IPS-NIHi7 (cell line): ENCODE measurements around the gene HIVEP1.
"Not testable (repeated sequence)": the region's sequence is repeated elsewhere in the genome, so short reads cannot be mapped to it uniquely, and the experiment has no call there.

Experiments used
- DNase-seq: peaks from one replicate; pipeline ENCODE4 v3.0.0; 2012; ENCODE audit warnings: mixed read lengths; ENCODE audit errors: extremely low spot score

HIVEP1 gene

DNA sequence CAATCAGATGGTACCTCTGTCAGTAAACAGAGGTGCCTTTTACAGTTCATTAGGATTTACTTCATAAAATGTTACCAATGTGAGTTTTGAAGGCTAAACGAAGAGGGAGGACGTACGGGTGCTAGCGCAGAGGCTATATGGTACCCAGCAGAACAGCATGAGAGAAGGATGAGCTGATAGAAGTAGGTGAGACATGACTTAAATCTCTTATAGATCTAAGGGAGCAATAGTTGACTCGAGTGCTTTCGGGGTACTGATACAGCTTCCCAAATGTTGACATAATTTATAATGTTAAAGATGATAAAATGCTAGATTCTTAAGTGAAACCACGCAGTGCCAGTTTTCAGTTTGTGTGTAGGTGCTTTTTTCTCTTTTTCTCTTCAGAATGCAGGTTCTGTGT lies 72.6 kb downstream of the HIVEP1 start:
- no peak for DNase-seq

DNA sequence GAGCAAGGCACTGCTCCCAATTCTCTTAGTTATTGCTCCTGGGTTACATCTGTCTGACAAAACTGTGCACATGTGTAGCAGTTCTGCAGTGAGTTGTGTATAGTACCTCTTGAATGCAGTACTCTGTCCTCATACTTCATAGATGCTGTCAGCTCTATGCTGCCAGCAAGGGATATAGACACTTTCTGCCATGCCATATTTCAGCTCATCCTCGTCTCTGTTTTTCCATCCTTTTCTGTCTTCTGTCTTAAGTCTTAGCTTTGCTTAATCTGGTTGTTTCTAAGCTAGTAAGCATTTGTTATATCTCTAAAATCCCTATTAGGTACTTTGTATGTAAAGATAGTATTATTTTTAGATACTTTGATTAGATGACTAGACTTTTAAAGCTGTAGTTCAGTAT lies 76.4 kb downstream of the HIVEP1 start:
- DNase-seq: no peak

DNA sequence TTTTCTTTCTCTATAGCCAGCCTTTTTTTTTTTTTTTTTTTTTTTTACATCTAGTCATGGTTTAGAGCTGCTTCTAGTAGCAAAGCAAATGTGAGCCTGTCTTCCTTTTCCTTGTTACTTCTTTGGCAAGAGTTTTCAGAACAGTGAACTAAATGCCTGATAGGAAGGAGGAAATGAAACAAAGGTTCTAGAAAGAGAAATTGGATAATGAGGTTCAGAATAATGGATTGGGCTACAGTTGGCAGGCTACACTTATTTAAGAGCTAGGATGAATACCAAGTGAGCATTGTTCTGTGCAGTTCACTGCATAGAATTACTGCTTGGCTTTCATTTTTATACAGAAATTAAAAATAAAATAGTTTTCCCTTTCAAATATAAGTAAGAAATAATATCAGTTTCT lies 78.6 kb downstream of the HIVEP1 start:
- DNase-seq: no peak

DNA sequence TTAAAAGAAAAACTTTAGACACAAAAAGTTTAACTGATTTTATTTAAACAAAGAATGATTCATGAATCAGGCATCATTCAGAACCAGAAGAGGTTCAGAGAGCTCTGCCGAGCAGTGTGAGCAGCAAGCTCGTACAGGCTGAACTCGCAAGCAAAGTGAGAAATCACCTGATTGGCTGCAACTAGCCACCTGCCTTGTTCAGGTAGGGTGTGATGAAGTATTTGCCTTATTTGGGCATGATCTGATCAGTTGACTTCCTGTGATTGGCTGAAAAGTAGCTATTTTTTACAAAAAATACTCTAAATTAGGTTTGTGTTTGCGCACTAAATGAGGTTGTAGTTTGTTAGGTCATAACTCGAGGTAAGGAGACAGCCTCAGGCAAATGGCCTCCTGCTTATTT lies 80.7 kb downstream of the HIVEP1 start:
- no peak for DNase-seq

DNA sequence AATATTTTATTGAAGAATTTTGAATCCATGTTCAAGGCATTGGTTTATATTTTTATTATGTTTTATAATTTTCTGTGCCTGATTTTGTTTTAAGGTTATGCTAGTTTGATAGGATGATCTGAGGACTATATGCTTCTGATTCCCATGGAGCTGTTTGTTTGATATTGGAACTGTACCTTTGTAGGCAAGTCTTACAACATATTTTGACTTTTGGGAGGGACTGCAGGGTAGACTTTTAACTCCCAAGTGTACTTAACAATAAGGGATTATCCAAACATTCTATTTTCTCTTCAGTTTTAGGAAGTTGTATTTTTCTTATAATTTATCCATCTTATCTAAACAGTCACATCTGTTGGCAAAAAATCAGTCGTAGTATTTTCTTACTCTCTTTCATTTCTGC lies 82.6 kb downstream of the HIVEP1 start:
- DNase-seq: no peak

DNA sequence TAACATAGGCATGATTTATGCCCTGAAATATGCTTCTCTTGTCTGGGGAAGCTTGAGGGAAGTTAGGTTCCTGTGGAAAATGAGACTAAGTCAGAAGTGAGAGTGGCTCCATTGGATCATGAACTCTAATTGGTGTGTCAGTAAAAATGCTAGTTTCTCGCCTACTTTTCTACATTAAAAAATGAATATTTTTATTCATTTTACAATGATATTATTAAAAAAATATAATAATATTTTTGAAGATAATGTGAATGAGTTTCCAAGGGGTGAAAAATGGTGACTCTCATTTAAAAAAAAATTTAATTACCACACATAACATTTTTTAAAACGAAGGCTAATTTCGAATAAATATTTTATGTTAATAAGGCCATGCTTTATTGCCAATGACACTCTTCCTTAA lies 84.2 kb downstream of the HIVEP1 start:
- no peak for DNase-seq

DNA sequence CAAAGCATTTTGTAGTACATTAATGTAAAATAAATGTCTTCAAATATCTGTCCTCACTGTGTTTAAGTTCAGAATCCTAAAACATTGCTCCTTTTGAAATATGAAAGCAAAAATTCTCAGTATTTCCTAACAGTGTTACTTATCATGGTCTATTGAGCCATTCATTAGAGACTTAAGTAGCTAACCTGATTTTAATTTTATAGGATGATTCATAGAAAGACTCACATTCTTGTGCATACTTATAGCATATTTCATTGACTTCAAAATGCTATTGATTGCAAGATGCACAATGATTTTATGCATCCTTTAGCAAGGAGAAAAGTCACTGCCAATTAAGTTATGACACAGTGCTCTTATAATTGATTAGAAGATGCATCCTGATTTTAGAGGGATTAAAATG lies 85.7 kb downstream of the HIVEP1 start:
- DNase-seq: no peak

DNA sequence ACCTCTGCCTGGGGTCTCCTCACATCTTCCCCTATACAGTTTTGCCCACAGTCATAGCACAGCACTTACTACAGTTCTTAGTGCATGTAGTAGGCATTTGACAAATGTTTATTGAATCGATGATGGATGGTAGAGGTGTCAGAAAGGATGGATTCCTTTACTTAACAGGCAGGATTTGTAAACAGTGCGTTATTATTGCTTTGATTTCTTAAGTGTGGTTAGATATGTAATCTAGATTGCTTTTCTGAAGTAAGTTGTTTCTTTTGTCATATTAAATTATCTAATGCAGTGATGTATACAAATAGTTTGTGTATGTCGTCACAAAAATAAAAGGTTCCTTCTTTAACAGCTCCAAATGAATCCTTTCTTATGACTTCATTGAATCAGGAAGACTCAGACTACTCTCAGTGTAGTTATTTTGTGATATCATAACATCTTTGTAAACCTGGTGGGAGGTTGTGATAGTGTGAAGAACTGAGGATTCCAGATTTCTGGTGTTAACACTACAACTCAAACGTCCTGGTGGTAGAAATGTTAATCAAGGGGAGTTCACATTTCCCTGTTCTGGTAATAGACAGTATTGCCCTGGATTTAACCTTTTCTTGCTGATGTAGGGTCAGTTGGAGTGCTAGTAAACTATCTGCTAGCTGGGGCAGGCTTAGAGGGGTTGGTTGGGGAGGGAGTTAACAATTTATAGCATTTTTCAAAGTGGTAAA lies 87.7 kb downstream of the HIVEP1 start:
- no peak for DNase-seq

DNA sequence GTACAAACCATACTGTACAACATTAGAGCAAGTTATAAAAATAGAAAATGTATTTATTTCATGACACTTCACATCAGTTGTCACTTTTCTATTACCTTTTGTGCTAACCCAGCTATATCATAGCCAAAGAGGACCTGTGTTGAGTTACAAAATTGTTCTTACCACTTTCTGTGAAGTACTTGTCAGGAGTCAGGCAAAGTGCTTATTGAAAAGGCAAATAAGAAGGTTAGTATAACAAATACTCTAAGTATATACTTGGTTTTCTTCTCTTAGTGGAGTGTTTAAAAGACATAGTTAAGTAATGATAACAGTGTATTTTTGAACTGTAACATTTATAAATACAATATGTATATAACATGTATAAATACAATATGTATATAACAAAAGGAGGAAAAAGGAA lies 88.9 kb downstream of the HIVEP1 start:
- DNase-seq: no peak

DNA sequence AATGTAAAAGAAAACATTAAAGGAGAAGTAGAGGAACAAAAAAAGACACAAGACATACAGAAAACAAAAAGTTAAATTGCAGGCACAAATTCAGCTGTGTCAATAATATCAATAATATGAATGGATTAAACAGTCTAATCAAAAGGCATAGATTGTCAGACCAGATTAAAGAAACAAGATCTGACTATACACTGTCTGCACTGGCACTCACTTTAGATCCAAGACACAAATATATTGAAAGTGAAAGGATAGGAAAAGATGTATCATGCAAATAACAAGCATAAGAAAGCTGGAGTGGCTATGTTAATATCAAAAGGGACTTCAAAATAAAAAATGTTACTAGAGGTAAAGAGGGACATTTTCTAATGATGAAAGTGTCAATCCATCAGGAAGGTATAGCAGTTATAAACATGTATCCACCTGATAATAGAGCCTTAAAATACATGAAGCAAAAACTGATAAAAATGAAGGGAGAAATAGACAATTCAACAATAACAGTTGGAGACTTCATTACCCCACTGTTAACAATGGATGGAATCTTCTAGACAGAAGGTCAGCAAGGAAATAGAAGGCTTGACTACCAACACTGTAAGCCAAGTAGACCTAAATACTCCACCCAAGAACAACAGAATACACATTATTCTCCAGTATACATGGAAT lies 89.7 kb downstream of the HIVEP1 start:
- DNase-seq: no peak

DNA sequence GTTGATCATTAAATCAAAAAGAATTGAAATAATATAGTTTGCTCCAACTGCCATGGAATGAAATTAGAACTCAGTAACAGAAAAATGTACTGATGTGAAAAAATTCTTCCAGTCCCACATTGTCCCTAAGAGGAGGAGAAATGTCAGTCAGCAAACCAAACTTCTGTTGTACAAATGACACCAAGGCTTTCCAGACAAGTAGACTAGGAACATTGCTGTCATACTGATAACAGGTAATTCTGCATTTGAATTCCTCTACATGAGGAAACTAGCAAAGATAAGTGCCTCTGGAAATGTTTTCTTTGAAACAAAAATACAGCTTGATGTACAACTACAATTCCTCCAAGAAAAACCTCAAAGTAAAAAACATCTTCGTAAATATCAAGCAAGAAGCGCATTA lies 90.2 kb downstream of the HIVEP1 start:
- no peak for DNase-seq

DNA sequence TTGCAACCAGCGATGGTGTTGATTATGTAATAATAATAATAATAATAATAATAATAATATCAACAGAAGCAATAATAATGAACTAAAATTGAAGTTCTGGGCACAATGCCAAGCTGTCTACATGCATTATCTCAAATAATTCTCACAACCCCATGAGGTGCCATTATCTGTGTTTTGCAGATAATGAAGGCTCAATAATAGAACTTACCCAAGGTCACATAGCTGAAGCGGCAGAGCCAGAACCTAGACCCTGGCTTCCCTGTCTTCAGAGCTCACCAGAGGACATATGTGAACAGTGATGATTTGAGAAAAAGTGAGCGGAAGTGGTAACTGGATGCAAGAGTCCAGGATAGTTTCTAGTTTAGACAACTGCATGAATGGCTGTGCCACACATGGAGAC lies 91.0 kb downstream of the HIVEP1 start:
- DNase-seq: no peak

DNA sequence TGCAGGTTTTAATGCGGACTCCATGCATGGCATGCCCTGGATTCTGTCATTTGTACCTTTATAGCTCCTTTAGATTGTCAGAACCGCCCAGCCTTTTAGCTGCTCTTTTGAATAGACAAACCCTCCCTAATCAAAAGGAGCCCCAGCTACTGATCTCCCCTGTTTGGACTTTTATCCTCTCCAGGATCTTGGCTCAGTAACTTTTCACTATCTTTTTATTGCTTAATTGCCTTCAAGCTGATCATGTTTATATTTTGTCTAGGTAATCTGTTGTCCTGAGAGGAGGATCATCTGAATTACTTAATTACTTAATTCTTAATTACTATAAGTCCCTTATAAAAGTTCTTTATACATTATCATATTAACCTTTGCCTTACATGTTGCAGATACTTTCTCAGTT lies 93.2 kb downstream of the HIVEP1 start:
- DNase-seq: no peak

DNA sequence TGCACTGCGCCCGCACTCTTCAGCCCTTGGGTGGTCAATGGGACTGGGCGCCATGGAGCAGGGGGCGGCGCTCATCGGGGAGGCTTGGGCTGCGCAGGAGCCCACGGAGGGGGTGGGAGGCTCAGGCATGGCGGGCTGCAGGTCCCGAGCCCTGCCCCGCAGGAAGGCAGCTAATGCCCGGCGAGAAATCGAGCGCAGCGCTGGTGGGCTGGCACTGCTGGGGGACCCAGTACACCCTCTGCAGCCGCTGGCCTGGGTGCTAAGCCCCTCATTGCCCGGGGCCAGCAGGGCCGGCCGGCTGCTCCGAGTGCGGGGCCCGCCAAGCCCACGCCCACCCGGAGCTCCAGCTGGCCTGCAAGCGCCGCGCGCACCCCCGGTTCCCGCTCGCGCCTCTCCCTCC lies 96.3 kb downstream of the HIVEP1 start:
- DNase-seq: not testable (repeated sequence)

DNA sequence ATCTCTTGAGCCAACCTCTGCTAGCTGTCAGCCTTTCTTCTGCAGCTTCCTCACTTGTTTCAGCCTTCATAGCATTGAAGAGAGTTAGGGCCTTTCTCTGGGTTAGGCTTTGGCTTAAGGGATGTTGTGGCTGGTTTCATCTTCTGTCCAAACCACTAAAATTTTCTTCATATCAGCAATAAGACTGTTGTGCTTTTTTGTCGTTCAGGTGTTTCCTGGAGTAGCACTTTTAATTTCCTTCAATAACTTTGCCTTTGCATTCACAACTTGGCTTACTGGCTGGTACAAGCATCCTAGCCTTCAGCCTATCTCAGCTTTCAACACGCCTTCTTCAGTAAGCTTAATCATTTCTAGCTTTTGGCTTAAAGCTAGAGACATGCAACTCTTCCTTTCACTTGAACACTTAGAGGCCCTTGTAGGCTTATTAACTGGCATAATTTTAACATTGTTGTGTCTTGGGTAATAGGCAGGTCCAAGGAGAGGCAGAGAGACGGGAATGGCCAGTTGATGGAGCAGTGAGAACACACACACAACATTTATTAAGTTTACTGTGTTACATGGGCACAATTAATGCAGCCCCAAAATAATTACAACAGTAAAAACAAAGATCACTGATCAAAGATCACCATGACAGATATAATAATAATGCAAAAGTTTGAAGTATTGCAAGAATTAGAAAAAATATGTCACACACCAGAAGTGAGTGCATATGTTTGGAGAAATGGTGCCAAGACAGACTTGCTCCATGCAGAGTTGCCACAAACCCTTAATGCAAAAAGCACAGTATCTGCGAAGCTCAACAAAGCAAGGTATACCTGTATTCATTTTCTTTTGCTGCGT lies 98.6 kb downstream of the HIVEP1 start:
- no peak for DNase-seq

DNA sequence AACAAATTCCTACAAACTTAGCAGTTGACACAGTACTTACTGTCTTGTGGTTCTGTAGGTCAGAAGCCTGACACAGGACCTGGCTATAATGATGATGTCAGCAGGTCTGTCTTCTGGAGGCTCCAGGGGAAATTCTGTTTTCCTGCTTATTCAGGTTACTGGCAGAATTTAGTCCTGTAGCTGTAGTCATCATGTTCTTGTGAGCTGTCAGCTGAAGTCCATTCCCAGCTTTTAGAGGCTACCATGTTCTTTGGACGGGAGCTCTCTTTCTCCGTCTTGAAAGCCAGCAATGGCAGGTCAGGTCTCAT lies 99.2 kb downstream of the HIVEP1 start:
- no peak for DNase-seq

DNA sequence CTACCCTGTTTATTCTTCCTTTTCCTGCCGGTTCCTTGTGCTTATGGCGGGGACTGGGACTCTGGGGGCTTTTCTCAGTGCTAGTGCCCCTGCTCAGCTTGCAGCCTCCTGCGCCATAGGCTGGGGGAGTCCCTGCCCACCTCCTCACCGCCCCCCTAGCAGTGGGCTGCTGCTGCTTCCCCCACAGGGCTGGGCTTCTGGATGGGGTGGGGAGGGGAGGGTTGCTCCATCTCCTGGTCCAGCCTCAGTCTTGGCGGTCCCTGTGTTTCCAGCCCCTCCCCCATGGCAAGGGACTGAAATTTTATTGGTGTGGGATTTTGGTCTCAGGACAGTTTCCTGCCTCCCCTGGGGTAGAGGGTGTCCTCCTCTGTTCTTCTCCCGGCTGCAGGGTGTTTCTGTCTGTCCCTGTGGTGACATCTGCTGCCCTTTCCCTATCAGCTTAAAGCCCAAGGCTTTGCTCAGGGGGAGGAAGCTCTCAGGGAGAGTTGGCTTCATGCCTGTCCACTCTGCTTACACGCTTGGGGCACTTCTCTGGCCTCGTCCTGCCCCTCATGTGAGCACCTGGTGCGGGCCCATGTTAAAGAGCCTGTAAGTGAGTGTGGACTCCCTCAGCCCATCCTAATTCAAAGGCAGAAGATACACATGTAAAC lies 100.6 kb downstream of the HIVEP1 start:
- DNase-seq: no peak

DNA sequence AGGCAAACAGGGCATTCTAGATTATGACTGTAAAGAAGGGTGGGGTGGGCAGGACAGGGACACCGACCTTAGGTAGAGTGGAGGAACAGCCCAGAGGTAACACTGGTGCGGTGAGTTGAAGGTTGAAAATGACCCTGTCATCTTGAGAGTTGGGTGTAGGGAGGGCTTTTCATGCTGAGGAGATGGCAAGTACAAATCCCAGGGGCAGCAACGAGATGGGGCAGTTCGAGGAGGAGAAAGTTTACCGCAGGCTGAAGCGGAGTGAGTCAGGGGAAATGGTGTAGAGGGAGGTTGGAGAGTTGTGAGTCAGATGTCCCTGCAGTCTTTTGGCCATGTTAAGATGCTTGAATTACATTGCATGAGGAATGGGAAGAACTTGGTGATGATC lies 101.1 kb downstream of the HIVEP1 start:
- DNase-seq: no peak

DNA sequence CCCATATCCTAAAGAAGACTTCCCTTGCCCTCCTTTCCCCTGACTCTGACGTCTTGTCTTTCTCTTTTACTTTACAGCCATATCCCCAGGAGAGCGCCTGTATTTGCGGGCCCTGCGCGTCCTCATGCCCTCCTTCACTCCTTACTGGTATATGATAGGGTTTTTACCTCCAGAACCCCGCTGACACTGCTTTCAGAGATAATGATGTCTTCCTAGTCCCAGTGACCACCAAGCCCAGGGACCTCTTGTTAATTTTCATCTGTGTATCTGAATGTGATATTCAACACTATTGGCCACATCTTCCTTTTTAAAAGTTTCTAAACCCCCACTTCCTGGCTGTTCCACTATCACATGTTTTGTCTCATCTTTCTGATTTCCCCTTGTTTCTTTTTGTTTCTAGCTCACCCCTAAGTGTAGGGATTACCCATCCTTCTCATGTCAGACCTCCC lies 102.0 kb downstream of the HIVEP1 start:
- DNase-seq: no peak

DNA sequence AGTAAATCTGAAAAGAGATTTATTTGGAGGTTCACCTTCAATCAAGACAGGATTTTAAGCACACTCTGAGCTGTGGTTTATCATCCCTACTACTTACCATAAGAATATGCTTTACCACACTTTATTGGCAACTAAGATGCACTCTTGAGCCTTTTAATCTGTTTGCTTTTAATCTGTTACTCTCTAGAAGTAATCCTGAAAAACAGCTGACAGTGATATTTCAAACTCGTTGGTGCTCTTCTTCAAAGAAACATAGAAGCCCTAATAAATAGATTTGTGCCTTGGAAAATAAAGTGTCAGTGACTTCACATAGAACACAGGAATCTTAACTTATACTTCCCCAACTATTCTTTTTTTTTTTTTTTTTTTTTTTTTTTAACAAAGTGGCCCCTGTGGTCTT lies 102.9 kb downstream of the HIVEP1 start:
- DNase-seq: no peak

DNA sequence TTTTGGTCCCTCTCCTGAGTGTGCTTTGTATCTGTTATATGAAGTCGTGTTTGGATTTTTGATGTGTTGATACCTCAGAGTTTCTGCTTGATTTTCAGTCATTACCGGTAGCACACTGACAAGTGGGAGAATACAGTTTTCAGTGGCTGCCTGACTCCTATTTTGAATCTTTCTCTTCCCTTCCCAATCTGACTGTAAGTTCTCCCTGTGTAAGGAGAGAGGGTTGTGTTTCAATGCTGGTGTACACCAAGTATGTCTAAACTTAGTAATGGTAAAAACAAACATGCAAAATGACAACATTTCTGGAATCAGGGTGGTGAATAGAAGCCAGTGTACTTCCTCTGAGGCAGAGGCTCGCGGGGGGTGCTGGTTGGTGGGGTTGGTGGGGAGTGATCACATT lies 103.4 kb downstream of the HIVEP1 start:
- no peak for DNase-seq

DNA sequence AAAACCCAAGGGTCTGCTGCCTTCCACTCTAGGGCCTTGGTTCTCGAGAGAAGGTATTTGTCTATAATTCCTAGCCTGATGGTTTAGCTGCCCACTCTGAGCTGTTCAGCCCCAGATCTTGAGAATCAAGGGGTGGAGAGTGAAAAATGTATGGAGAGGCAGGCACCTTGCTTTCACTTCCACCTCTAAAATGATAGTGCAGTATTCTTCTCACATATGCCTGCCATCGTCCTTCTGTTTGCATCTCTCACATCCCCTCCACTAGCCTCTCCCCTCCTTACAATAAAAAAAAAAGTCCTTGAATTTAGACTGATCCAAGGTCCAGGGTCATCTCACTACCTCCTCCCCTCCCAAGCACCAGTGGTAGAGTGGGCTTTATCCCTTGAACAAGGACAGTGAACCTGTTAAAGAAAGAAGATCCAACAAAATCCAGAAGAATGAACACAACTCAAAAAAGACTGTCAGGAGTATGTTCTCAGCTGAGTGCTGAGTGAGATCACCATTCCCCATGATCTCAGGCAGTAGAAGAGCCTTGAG lies 104.2 kb downstream of the HIVEP1 start:
- DNase-seq: no peak
